HEK293 (cell line): ENCODE measurements around the gene THSD4.

Experiments used
- CTCF ChIA-PET: fragments of 350-600 bp; formaldehyde crosslinking; extraction: SDS; loops from one replicate; lab custom pipeline; 2021; ENCODE audit warnings: antibody characterized with exemption; lab: Yijun Ruan, JAX
- POLR2A ChIA-PET: fragments of 300-600 bp; formaldehyde crosslinking; extraction: SDS; loops from one replicate; lab custom pipeline; 2020; ENCODE audit warnings: antibody characterized with exemption, inconsistent platforms; lab: Yijun Ruan, JAX
- H3K27ac ChIP-seq: fragments of 200-500 bp; sonication (Bioruptor generic); 2 replicates; pipeline ENCODE4 v1.5.1; 2014; ENCODE audit warnings: low read depth, low read length, control low read depth, inconsistent platforms; ENCODE audit errors: extremely low read depth
- H3K36me3 ChIP-seq, 2 experiments: fragments of 200-500 bp in 1 of 2; sonication (Bioruptor generic) in 1 of 2; 1 replicate in 1 of 2; 2 replicates in 1 of 2; pipeline ENCODE4 v1.5.1; 2014 to 2017; ENCODE audit warnings: inconsistent platforms in 2 of 2, low read length in 2 of 2; ENCODE audit not compliant: control insufficient read depth in 2 of 2, insufficient read depth in 1 of 2
- H3K4me1 ChIP-seq: fragments of 200-500 bp; sonication (Bioruptor generic); 2 replicates; pipeline ENCODE4 v1.5.1; 2014; ENCODE audit warnings: mild to moderate bottlenecking, low read length, inconsistent platforms; ENCODE audit not compliant: control insufficient read depth, insufficient read depth
- H3K4me3 ChIP-seq: 2 replicates; pipeline ENCODE4 v1.5.1; 2011; ENCODE audit warnings: low read depth, mild to moderate bottlenecking, control low read depth, low read length, moderate library complexity
- H3K9me3 ChIP-seq: fragments of 200-500 bp; sonication (Bioruptor generic); 2 replicates; pipeline ENCODE4 v1.5.1; 2014; ENCODE audit warnings: low read depth, low read length, inconsistent platforms; ENCODE audit not compliant: control insufficient read depth, insufficient read depth
- KLF8 ChIP-seq: fragments of 450-650 bp; formaldehyde crosslinking; IDR thresholded peaks from 2 replicates; pipeline ENCODE4 v1.5.1; 2016; ENCODE audit warnings: missing biosample characterization, missing genetic modification characterization
- KLF9 ChIP-seq: fragments of 450-650 bp; formaldehyde crosslinking; IDR thresholded peaks from 2 replicates; pipeline ENCODE4 v1.5.1; 2016; ENCODE audit warnings: missing biosample characterization, missing genetic modification characterization, low read depth
- ZBTB17 ChIP-seq: fragments of 450-650 bp; formaldehyde crosslinking; IDR thresholded peaks from 2 replicates; pipeline ENCODE4 v1.5.1; 2016; ENCODE audit warnings: missing biosample characterization, missing genetic modification characterization
- ZBTB48 ChIP-seq: fragments of 450-650 bp; formaldehyde crosslinking; IDR thresholded peaks from 2 replicates; pipeline ENCODE4 v1.5.1; 2016; ENCODE audit warnings: missing biosample characterization, missing genetic modification characterization
- ZFP41 ChIP-seq: fragments of 450-650 bp; formaldehyde crosslinking; IDR thresholded peaks from 2 replicates; pipeline ENCODE4 v1.5.1; 2016; ENCODE audit warnings: missing biosample characterization, missing genetic modification characterization, borderline replicate concordance
- ZNF155 ChIP-seq: fragments of 450-650 bp; formaldehyde crosslinking; IDR thresholded peaks from 2 replicates; pipeline ENCODE4 v1.5.1; 2016; ENCODE audit warnings: missing biosample characterization, missing genetic modification characterization
- ZNF16 ChIP-seq: fragments of 450-650 bp; formaldehyde crosslinking; IDR thresholded peaks from 2 replicates; pipeline ENCODE4 v1.5.1; 2016; ENCODE audit warnings: low read depth, missing biosample characterization, missing genetic modification characterization
- ZNF184 ChIP-seq: fragments of 450-650 bp; IDR thresholded peaks from 2 replicates; pipeline ENCODE4 v1.5.1; 2018; ENCODE audit warnings: missing biosample characterization, mild to moderate bottlenecking, missing genetic modification characterization
- ZNF292 ChIP-seq: fragments of 450-650 bp; formaldehyde crosslinking; IDR thresholded peaks from 2 replicates; pipeline ENCODE4 v1.5.1; 2016; ENCODE audit warnings: low read depth, missing biosample characterization, missing genetic modification characterization, borderline replicate concordance
- ZNF341 ChIP-seq: fragments of 450-650 bp; formaldehyde crosslinking; IDR thresholded peaks from 2 replicates; pipeline ENCODE4; 2016; ENCODE audit warnings: low read depth, missing biosample characterization, missing genetic modification characterization
- ZNF37A ChIP-seq: fragments of 450-650 bp; IDR thresholded peaks from 2 replicates; pipeline ENCODE4 v1.5.1; 2018; ENCODE audit warnings: missing biosample characterization, missing genetic modification characterization
- ZNF391 ChIP-seq: fragments of 450-650 bp; formaldehyde crosslinking; IDR thresholded peaks from 2 replicates; pipeline ENCODE4 v1.5.1; 2016; ENCODE audit warnings: low read depth, missing biosample characterization, missing genetic modification characterization, borderline replicate concordance
- ZNF600 ChIP-seq: fragments of 450-650 bp; formaldehyde crosslinking; IDR thresholded peaks from 2 replicates; pipeline ENCODE4 v1.5.1; 2016; ENCODE audit warnings: missing biosample characterization, missing genetic modification characterization
- ZNF621 ChIP-seq: fragments of 450-650 bp; formaldehyde crosslinking; IDR thresholded peaks from 2 replicates; pipeline ENCODE4 v1.5.1; 2017; ENCODE audit warnings: missing biosample characterization, missing genetic modification characterization
- ZNF664 ChIP-seq: fragments of 450-650 bp; formaldehyde crosslinking; IDR thresholded peaks from 2 replicates; pipeline ENCODE4 v1.5.1; 2016; ENCODE audit warnings: missing biosample characterization, missing genetic modification characterization
- ZNF791 ChIP-seq: fragments of 450-650 bp; formaldehyde crosslinking; IDR thresholded peaks from 2 replicates; pipeline ENCODE4 v1.5.1; 2016; ENCODE audit warnings: missing biosample characterization, missing genetic modification characterization
- ZNF837 ChIP-seq: fragments of 450-650 bp; formaldehyde crosslinking; IDR thresholded peaks from 2 replicates; pipeline ENCODE4 v1.5.1; 2016; ENCODE audit warnings: missing biosample characterization, missing genetic modification characterization
- TF ChIP-seq, protein P1 (sequence below): fragments of 450-650 bp; formaldehyde crosslinking; IDR thresholded peaks from 2 replicates; pipeline ENCODE4 v1.5.1; 2016; ENCODE audit warnings: missing biosample characterization, missing genetic modification characterization
- TF ChIP-seq, protein P2 (sequence below): fragments of 450-650 bp; formaldehyde crosslinking; conservative IDR thresholded peaks from 2 replicates; pipeline ENCODE4 v1.5.1; 2016; ENCODE audit warnings: low read depth, missing biosample characterization, missing genetic modification characterization
- TF ChIP-seq, protein P3 (sequence below): fragments of 450-650 bp; formaldehyde crosslinking; IDR thresholded peaks from 2 replicates; pipeline ENCODE4 v1.5.1; 2016; ENCODE audit warnings: missing biosample characterization, missing genetic modification characterization
- TF ChIP-seq, protein P4 (sequence below): fragments of 450-650 bp; formaldehyde crosslinking; IDR thresholded peaks from 2 replicates; pipeline ENCODE4 v1.5.0; 2017; ENCODE audit warnings: missing biosample characterization, missing genetic modification characterization, borderline replicate concordance
- TF ChIP-seq, protein P5 (sequence below): fragments of 450-650 bp; formaldehyde crosslinking; IDR thresholded peaks from 2 replicates; pipeline ENCODE4 v1.5.1; 2017; ENCODE audit warnings: missing biosample characterization, missing genetic modification characterization

Gene THSD4

GRCh38 chr15:71117714-71118305 is 2.5 kb downstream of the THSD4 start:
- ChIA-PET CTCF (interaction anchor here (0.5 to 1.0 kb wide), 4 partner anchors 9 to 505 kb away, joined by 3 to 4 read pairs (median 4); no protein-coding TSS in a partner anchor), POLR2A (no interaction called here)
- H3K27ac ChIP-seq, result no peak overlapping the region
- TF ChIP-seq ZNF37A (tag by site-specific recombination), result no peak
- no peak for TF ChIP-seq KLF8 (tag by site-specific recombination)
- no peak for TF ChIP-seq ZNF292 (tag by site-specific recombination)
- no peak for TF ChIP-seq KLF9 (tag by site-specific recombination)
- 0 out of 2 replicates have a peak, but pooled peaks have one; percentile 38 for TF ChIP-seq ZBTB17 (tag by site-specific recombination)
- TF ChIP-seq, protein P1, sequence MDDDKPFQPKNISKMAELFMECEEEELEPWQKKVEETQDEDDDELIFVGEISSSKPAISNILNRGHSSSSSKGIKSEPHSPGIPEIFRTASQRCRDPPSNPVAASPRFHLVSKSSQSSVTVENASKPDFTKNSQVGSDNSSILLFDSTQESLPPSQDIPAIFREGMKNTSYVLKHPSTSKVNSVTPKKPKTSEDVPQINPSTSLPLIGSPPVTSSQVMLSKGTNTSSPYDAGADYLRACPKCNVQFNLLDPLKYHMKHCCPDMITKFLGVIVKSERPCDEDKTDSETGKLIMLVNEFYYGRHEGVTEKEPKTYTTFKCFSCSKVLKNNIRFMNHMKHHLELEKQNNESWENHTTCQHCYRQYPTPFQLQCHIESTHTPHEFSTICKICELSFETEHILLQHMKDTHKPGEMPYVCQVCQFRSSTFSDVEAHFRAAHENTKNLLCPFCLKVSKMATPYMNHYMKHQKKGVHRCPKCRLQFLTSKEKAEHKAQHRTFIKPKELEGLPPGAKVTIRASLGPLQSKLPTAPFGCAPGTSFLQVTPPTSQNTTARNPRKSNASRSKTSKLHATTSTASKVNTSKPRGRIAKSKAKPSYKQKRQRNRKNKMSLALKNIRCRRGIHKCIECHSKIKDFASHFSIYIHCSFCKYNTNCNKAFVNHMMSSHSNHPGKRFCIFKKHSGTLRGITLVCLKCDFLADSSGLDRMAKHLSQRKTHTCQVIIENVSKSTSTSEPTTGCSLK (tag by site-specific recombination), result no peak
- TF ChIP-seq ZBTB48 (tag by site-specific recombination), result peak; percentile 46; the same call in 1 of the 2 replicates
- no peak for TF ChIP-seq ZNF391 (tag by site-specific recombination)
- TF ChIP-seq, protein P2, sequence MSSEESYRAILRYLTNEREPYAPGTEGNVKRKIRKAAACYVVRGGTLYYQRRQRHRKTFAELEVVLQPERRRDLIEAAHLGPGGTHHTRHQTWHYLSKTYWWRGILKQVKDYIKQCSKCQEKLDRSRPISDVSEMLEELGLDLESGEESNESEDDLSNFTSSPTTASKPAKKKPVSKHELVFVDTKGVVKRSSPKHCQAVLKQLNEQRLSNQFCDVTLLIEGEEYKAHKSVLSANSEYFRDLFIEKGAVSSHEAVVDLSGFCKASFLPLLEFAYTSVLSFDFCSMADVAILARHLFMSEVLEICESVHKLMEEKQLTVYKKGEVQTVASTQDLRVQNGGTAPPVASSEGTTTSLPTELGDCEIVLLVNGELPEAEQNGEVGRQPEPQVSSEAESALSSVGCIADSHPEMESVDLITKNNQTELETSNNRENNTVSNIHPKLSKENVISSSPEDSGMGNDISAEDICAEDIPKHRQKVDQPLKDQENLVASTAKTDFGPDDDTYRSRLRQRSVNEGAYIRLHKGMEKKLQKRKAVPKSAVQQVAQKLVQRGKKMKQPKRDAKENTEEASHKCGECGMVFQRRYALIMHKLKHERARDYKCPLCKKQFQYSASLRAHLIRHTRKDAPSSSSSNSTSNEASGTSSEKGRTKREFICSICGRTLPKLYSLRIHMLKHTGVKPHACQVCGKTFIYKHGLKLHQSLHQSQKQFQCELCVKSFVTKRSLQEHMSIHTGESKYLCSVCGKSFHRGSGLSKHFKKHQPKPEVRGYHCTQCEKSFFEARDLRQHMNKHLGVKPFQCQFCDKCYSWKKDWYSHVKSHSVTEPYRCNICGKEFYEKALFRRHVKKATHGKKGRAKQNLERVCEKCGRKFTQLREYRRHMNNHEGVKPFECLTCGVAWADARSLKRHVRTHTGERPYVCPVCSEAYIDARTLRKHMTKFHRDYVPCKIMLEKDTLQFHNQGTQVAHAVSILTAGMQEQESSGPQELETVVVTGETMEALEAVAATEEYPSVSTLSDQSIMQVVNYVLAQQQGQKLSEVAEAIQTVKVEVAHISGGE (tag by site-specific recombination), result no peak
- TF ChIP-seq, protein P3, sequence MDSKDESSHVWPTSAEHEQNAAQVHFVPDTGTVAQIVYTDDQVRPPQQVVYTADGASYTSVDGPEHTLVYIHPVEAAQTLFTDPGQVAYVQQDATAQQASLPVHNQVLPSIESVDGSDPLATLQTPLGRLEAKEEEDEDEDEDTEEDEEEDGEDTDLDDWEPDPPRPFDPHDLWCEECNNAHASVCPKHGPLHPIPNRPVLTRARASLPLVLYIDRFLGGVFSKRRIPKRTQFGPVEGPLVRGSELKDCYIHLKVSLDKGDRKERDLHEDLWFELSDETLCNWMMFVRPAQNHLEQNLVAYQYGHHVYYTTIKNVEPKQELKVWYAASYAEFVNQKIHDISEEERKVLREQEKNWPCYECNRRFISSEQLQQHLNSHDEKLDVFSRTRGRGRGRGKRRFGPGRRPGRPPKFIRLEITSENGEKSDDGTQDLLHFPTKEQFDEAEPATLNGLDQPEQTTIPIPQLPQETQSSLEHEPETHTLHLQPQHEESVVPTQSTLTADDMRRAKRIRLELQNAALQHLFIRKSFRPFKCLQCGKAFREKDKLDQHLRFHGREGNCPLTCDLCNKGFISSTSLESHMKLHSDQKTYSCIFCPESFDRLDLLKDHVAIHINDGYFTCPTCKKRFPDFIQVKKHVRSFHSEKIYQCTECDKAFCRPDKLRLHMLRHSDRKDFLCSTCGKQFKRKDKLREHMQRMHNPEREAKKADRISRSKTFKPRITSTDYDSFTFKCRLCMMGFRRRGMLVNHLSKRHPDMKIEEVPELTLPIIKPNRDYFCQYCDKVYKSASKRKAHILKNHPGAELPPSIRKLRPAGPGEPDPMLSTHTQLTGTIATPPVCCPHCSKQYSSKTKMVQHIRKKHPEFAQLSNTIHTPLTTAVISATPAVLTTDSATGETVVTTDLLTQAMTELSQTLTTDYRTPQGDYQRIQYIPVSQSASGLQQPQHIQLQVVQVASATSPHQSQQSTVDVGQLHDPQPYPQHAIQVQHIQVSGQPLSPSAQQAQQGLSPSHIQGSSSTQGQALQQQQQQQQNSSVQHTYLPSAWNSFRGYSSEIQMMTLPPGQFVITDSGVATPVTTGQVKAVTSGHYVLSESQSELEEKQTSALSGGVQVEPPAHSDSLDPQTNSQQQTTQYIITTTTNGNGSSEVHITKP, result peak; percentile 60; the same call in 1 of the 2 replicates
- no peak for TF ChIP-seq ZNF600 (tag by site-specific recombination)
- TF ChIP-seq ZNF664 (tag by site-specific recombination), result no peak
- no peak for TF ChIP-seq ZNF16 (tag by site-specific recombination)
- TF ChIP-seq ZNF184 (tag by site-specific recombination), result no peak
- no peak for TF ChIP-seq ZFP41
- TF ChIP-seq ZNF621 (tag by site-specific recombination), result no peak
- peak; percentile 52; the same call in 1 of the 2 replicates for TF ChIP-seq ZNF341
- TF ChIP-seq, protein P4, sequence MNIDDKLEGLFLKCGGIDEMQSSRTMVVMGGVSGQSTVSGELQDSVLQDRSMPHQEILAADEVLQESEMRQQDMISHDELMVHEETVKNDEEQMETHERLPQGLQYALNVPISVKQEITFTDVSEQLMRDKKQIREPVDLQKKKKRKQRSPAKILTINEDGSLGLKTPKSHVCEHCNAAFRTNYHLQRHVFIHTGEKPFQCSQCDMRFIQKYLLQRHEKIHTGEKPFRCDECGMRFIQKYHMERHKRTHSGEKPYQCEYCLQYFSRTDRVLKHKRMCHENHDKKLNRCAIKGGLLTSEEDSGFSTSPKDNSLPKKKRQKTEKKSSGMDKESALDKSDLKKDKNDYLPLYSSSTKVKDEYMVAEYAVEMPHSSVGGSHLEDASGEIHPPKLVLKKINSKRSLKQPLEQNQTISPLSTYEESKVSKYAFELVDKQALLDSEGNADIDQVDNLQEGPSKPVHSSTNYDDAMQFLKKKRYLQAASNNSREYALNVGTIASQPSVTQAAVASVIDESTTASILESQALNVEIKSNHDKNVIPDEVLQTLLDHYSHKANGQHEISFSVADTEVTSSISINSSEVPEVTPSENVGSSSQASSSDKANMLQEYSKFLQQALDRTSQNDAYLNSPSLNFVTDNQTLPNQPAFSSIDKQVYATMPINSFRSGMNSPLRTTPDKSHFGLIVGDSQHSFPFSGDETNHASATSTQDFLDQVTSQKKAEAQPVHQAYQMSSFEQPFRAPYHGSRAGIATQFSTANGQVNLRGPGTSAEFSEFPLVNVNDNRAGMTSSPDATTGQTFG (tag by site-specific recombination), result no peak
- TF ChIP-seq, protein P5, sequence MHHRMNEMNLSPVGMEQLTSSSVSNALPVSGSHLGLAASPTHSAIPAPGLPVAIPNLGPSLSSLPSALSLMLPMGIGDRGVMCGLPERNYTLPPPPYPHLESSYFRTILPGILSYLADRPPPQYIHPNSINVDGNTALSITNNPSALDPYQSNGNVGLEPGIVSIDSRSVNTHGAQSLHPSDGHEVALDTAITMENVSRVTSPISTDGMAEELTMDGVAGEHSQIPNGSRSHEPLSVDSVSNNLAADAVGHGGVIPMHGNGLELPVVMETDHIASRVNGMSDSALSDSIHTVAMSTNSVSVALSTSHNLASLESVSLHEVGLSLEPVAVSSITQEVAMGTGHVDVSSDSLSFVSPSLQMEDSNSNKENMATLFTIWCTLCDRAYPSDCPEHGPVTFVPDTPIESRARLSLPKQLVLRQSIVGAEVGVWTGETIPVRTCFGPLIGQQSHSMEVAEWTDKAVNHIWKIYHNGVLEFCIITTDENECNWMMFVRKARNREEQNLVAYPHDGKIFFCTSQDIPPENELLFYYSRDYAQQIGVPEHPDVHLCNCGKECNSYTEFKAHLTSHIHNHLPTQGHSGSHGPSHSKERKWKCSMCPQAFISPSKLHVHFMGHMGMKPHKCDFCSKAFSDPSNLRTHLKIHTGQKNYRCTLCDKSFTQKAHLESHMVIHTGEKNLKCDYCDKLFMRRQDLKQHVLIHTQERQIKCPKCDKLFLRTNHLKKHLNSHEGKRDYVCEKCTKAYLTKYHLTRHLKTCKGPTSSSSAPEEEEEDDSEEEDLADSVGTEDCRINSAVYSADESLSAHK (tag by site-specific recombination), result no peak
- no peak for TF ChIP-seq ZNF791
- TF ChIP-seq ZNF155 (tag by site-specific recombination), result no peak
- TF ChIP-seq ZNF837 (tag by site-specific recombination), result no peak

More at GRCh38 chr15:71117714-71118305, 2.5 kb downstream of the THSD4 start:
- no peak overlapping the region for H3K4me3 ChIP-seq
- H3K36me3 ChIP-seq, result no peaks in the 10 kb centered on the region
- H3K4me1 ChIP-seq, result peaks cover 5% of the 10 kb centered on the region; the same call in 1 of the 2 replicates
- H3K9me3 ChIP-seq, result no peaks in the 10 kb centered on the region
